ENCODE data around the gene ITGA2B. TPM values are rescaled to one million over a fixed set of nuclear protein-coding genes. Genes with fewer than 3 reads are reported as not detected.
A peak's percentile ranks its signal among the peaks of the same experiment; 100 is the strongest.

Gene ITGA2B
- total and polyA plus RNA-seq, 2 of the 4 experiments (the other 2 are of a cell fraction), result under 0.01 to 0.26 TPM

GRCh38 chr17:44346064-44346844 lies 43.2 kb downstream of the ITGA2B start:
- H3K14ac ChIP-seq (replicated peaks; ENCODE audit: low read depth, low read length), result peak overlapping the region; percentile 44; the same call in 1 of the 2 replicates
- no peaks in the 10 kb centered on the region for H3K27me3 ChIP-seq (ENCODE audit: control insufficient read depth, insufficient read depth, low read length)
- in situ Hi-C loops (cut with MboI; ENCODE audit: low sequenced_read_pairs), result no loop called here
- intact Hi-C loops (cut with micrococcal nuclease), result loop anchor here (5.0 kb wide), 1 partner anchor 144 kb away; no protein-coding TSS in a partner anchor
- H3K9me1 ChIP-seq (ENCODE audit: insufficient read depth, low read length), result peaks cover 10% of the 10 kb centered on the region; the same call in 1 of the 2 replicates
- H2BK15ac ChIP-seq (ENCODE audit: low read depth, low read length), result no peak overlapping the region
- no peak overlapping the region for H4K5ac ChIP-seq (ENCODE audit: low read depth, low read length)
- peaks cover 16% of the 10 kb centered on the region; the same call in 1 of the 2 replicates for H4K20me1 ChIP-seq (ENCODE audit: insufficient read depth, low read length)
- no peak overlapping the region for H3K4ac ChIP-seq (ENCODE audit: low read depth, low read length)
- no peak overlapping the region for H3K27ac ChIP-seq (ENCODE audit: insufficient read depth, low read length)
- peaks cover 4% of the 10 kb centered on the region; the same call in 1 of the 2 replicates for H3K4me1 ChIP-seq (ENCODE audit: control insufficient read depth, insufficient read depth, low read length)
- no peak overlapping the region for H3K56ac ChIP-seq (ENCODE audit: extremely low read depth, insufficient read depth, low read length)
- no peak for ATAC-seq (ENCODE audit: low read depth)
- CTCF ChIA-PET, result interaction anchor here (0.5 to 1.1 kb wide), 7 partner anchors 13 to 176 kb away, joined by 3 to 4 read pairs (median 3); no protein-coding TSS in a partner anchor
- H3K4me3 ChIP-seq (ENCODE audit: insufficient read depth, low read depth, low read length), result peak overlapping the region; percentile 56
- peak overlapping the region; percentile 72; the same call in 1 of the 2 replicates for H3K9ac ChIP-seq (ENCODE audit: low read depth, low read length)
- peaks cover 5 to 31% of the 10 kb centered on the region in 2 experiments for H3K79me1 ChIP-seq (ENCODE audit: low read depth in 1 of 2, low read length in 2 of 2)
- no peak overlapping the region for H2BK5ac ChIP-seq (ENCODE audit: low read depth, low read length, poor library complexity, severe bottlenecking)
- POLR2A ChIA-PET (ENCODE audit: unreplicated experiment), result no interaction called here
- BruUV-seq (replicated peaks), result no TSS peak
- H4K8ac ChIP-seq (ENCODE audit: low read depth in 2 of 2, low read length in 2 of 2), result no peak overlapping the region
- peak overlapping the region; percentile 5; the same call in 1 of the 2 replicates for H2AK5ac ChIP-seq (ENCODE audit: low read depth, low read length)
- H2AK9ac ChIP-seq (replicated peaks; ENCODE audit: low read depth, low read length, poor library complexity), result peak overlapping the region; percentile 93
- H3K36me3 ChIP-seq (ENCODE audit: control insufficient read depth, insufficient read depth, low read length), result peaks cover 14% of the 10 kb centered on the region
- H4K91ac ChIP-seq (ENCODE audit: insufficient read depth, low read depth, low read length), result no peak overlapping the region
- peak overlapping the region; percentile 76 for H2AFZ ChIP-seq (replicated peaks; ENCODE audit: low read length, poor library complexity)
- dilution Hi-C loops (cut with HindIII; ENCODE audit: low sequenced_read_pairs, unreplicated experiment), result no loop called here
- no peak overlapping the region for H2BK120ac ChIP-seq (ENCODE audit: low read depth, low read length)
- H3K18ac ChIP-seq (ENCODE audit: low read depth, low read length), result no peak overlapping the region
- TF ChIP-seq RAD21 (IDR thresholded peaks at IDR 0.05; ENCODE audit: low read length) (no peak), CEBPB (IDR thresholded peaks at IDR 0.05; ENCODE audit: low read depth, low read length) (no peak), RCOR1 (IDR thresholded peaks at IDR 0.05; ENCODE audit: insufficient replicate concordance, low read length) (no peak), MAFK (IDR thresholded peaks at IDR 0.05; ENCODE audit: low read depth, low read length) (no peak), CTCF (conservative IDR thresholded peaks at IDR 0.05; ENCODE audit: low read depth, low read length) (no peak), POLR2A (IDR thresholded peaks at IDR 0.05; ENCODE audit: low read depth, low read length) (no peak)
- WGBS, 2 experiments (ENCODE audit: extremely low coverage in 2 of 2, insufficient read length in 1 of 2), result 62% methylated on average over 3 of the region's 13 CpGs; no CpG with 5 or more reads in 1 of the 2 experiments
- H3K23ac ChIP-seq (ENCODE audit: low read depth, low read length), result no peak overlapping the region
- no peak for DNase-seq
- H3K9me3 ChIP-seq (ENCODE audit: control insufficient read depth, insufficient read depth, low read length), result no peaks in the 10 kb centered on the region
- H2BK20ac ChIP-seq (ENCODE audit: low read depth, low read length), result no peak overlapping the region
- peak overlapping the region; percentile 74 for H3K4me2 ChIP-seq (ENCODE audit: low read depth, low read length)
